ENCODE data around the gene ALPI. TPM values are rescaled to one million over a fixed set of nuclear protein-coding genes. Genes with fewer than 3 reads are reported as not detected.

The ALPI gene
- total and polyA plus RNA-seq, 8 donors, result 1.4 to 12.3 TPM; not detected in 6

DNA sequence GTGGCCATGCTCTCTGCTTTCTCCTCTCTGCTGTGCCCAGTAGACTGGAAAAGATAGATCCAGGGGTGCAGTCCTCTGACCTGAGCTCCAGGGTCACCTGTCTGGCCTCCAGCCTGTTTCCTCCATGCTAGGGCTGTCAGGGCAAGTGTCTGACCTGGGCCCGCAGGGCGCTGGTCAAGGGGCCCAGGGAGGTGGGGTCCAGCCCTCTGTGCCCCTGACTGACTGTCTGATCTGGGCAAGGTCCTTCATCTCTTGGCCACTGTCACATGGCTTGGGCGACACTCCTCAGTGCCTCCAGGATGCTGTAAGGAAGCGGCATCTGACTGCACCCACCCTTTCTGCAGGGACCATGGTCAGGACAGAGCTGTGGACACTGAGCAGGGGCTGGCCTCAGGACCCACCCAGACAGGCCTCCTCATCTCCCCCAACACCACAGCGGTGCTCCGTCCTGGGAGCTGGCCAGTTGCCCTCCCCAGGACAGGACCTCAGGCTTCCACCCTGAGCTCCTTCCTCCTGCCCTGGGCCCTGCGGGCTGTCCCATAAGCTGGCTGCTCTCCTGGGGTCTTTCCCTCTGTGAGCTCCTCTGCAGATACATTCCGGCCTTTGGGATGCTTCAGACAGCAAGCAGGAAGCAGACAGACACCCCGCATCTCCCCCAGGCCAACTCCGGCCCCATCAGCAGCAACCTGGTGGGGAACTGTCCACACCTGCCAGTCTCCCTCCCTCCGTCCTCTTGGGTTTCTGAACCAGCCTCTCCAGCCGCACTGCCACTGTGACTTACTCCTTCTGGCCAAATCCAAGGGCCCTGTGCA, 21.2 kb upstream of the ALPI start:
- Histone ChIP-seq H3K27ac (no peak overlapping the region), H3K27me3 (peaks cover 0 to 17% (median 0%) of the 10 kb centered on the region in 3 donors), H3K4me3 (no peak overlapping the region), H3K36me3 (no peaks in the 10 kb centered on the region), H3K4me1 (no peaks in the 10 kb centered on the region), H3K9me3 (no peaks in the 10 kb centered on the region)
- intact Hi-C loops (cut with DNase I; ENCODE audit: low total_unique reads), result loop anchor here (5.0 kb wide), 2 partner anchors 88 to 527 kb away; partner anchors contain the start of gene PRSS56
- no peak for DNase-seq
- 88 to 93% (median 91%) methylated on average over 8 to 12 of the region's 12 CpGs for WGBS, 5 donors
- TF ChIP-seq POLR2A (IDR thresholded peaks at IDR 0.05) (no peak), POLR2AphosphoS5 (IDR thresholded peaks at IDR 0.05) (no peak), EP300 (IDR thresholded peaks at IDR 0.05) (no peak)
- TF ChIP-seq, protein P1, sequence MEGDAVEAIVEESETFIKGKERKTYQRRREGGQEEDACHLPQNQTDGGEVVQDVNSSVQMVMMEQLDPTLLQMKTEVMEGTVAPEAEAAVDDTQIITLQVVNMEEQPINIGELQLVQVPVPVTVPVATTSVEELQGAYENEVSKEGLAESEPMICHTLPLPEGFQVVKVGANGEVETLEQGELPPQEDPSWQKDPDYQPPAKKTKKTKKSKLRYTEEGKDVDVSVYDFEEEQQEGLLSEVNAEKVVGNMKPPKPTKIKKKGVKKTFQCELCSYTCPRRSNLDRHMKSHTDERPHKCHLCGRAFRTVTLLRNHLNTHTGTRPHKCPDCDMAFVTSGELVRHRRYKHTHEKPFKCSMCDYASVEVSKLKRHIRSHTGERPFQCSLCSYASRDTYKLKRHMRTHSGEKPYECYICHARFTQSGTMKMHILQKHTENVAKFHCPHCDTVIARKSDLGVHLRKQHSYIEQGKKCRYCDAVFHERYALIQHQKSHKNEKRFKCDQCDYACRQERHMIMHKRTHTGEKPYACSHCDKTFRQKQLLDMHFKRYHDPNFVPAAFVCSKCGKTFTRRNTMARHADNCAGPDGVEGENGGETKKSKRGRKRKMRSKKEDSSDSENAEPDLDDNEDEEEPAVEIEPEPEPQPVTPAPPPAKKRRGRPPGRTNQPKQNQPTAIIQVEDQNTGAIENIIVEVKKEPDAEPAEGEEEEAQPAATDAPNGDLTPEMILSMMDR (IDR thresholded peaks at IDR 0.05), result no peak

DNA sequence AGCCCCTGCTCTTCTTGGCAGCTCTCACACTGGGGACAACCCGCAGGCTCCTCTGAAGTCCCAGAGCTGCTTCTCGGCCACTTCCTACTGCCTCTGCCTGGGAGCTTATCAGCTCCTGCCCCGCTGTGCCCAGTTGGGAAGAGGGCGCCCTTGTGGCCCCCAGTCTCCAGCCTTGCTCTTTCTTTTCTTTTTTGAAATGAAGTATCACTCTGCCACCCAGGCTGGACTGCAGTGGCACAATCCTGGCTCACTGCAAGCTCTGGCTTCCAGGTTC, 20.6 kb upstream of the ALPI start:
- no peak overlapping the region for H3K4me3 ChIP-seq
- WGBS, 5 donors, result 78 to 92% (median 85%) methylated on average over 4 of the region's 4 CpGs
- TF ChIP-seq EP300 (IDR thresholded peaks at IDR 0.05) (no peak), POLR2A (IDR thresholded peaks at IDR 0.05) (no peak), POLR2AphosphoS5 (IDR thresholded peaks at IDR 0.05) (no peak)
- TF ChIP-seq, protein P1 (IDR thresholded peaks at IDR 0.05), result no peak
- H3K27ac ChIP-seq, result no peak overlapping the region
- no peaks in the 10 kb centered on the region for H3K36me3 ChIP-seq
- intact Hi-C loops (cut with DNase I; ENCODE audit: low total_unique reads), result loop anchor here (5.0 kb wide), 2 partner anchors 87 to 528 kb away; partner anchors contain the start of gene PRSS56
- no peaks in the 10 kb centered on the region for H3K9me3 ChIP-seq
- H3K4me1 ChIP-seq, result peaks cover 0 to under 1% (median 0%) of the 10 kb centered on the region in 4 donors
- DNase-seq, result no peak
- H3K27me3 ChIP-seq, result peaks cover 0 to 17% (median 0%) of the 10 kb centered on the region in 3 donors

DNA sequence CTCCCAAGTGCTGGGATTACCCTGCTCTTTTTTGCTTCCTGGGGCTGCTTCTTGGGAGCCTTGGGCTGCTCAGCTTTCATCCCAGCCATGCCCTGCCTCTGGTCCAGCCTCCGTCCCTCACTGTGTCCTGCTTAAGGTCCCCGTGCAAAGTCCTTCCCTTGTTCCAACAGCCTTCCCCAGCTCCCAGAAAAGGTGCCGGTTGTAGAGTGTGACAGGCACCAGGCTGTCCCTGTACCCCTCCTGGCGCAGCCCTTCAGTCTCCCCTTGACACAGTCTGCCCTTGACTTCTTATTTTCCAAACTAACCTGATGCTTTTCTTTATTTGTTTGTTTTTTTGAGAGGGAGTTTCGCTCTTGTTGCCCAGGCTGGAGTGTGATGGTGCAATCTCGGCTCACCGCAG, 20.1 kb upstream of the ALPI start:
- H3K27me3 ChIP-seq, result peaks cover 0 to 21% (median 0%) of the 10 kb centered on the region in 3 donors
- H3K9me3 ChIP-seq, result no peaks in the 10 kb centered on the region
- H3K4me1 ChIP-seq, result peaks cover 0 to 5% (median 0%) of the 10 kb centered on the region in 4 donors
- no peak overlapping the region for H3K27ac ChIP-seq
- WGBS, 5 donors, result 81 to 88% (median 84%) methylated on average over 7 of the region's 7 CpGs
- TF ChIP-seq, protein P1 (IDR thresholded peaks at IDR 0.05), result no peak
- TF ChIP-seq POLR2A (IDR thresholded peaks at IDR 0.05), result no peak
- TF ChIP-seq POLR2AphosphoS5 (IDR thresholded peaks at IDR 0.05), result no peak
- H3K4me3 ChIP-seq, result no peak overlapping the region
- no peaks in the 10 kb centered on the region for H3K36me3 ChIP-seq
- no peak for DNase-seq
- intact Hi-C loops (cut with DNase I; ENCODE audit: low total_unique reads), result loop anchor here (5.0 kb wide), 2 partner anchors 86 to 529 kb away; partner anchors contain the start of gene PRSS56

DNA sequence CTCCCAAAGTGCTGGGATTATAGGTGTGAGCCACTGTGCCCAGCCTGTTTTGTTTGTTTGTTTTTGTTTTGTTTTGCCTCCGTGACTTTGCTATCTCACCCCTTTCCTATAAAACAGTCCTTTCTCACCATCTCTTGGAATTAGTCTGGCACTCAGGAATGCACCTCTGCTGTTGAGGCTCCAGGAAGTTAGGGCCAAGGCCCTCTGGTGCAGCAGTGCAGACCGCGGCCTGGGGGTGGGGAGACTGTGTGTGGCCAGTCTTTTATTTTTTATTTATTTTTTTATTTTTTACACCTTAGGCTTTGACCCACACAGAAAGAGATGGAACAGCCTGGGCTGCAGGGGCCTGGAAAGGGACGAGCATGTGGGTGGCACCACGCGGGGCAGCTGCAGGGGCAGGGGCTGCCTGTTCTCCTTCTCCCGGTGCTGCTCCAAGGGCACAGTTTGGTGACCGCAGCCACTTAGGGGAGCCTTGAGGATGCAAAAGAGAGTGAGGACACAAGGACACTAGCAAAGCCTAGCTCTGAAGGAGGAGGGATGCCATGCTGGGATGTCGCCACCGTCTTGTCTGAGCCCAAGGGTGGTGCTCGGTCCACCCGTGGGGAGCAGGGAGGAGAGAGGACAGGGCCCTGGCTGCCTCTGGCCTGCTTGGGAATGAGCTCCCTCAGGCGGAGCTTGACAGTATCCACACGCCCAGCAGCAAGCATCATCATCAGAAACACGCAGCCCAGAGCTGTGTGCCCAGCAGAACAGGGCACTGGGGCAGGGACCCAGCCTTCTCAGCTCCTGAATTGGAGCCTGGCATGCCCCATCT, 19.4 kb upstream of the ALPI start:
- Histone ChIP-seq H3K4me3 (no peak overlapping the region), H3K36me3 (no peaks in the 10 kb centered on the region), H3K27me3 (peaks cover 0 to 20% (median 3%) of the 10 kb centered on the region in 3 donors), H3K9me3 (no peaks in the 10 kb centered on the region), H3K4me1 (peaks cover 0 to 5% (median 0%) of the 10 kb centered on the region in 4 donors), H3K27ac (no peak overlapping the region)
- intact Hi-C loops (cut with DNase I; ENCODE audit: low total_unique reads), result loop anchor here (5.0 kb wide), 2 partner anchors 86 to 529 kb away; partner anchors contain the start of gene PRSS56
- no peak for DNase-seq
- WGBS, 5 donors, result 74 to 87% (median 85%) methylated on average over 13 to 15 of the region's 15 CpGs
- TF ChIP-seq POLR2AphosphoS5 (IDR thresholded peaks at IDR 0.05), result no peak
- no peak for TF ChIP-seq POLR2A (IDR thresholded peaks at IDR 0.05)
- no peak for TF ChIP-seq EP300 (IDR thresholded peaks at IDR 0.05)
- TF ChIP-seq, protein P1 (IDR thresholded peaks at IDR 0.05), result no peak
